ENCODE measurements around the gene LHPP.

Gene LHPP

GRCh38 chr10:124525751-124526600, 64.4 kb downstream of the LHPP start:
- no peak for TF ChIP-seq CTCF (IDR thresholded peaks at IDR 0.05; ENCODE audit: extremely low read depth, insufficient read depth, missing control alignments)
- in situ Hi-C loops (cut with MboI; ENCODE audit: low pct_unique_long_range_greater_than_20kb, low sequenced_read_pairs, unreplicated experiment) = no loop called here
- DNase-seq (ENCODE audit: low spot score) = no peak

GRCh38 chr10:124526621-124527267, 65.1 kb downstream of the LHPP start:
- TF ChIP-seq CTCF (IDR thresholded peaks at IDR 0.05; ENCODE audit: extremely low read depth, insufficient read depth, missing control alignments) = no peak
- no peak for DNase-seq (ENCODE audit: low spot score)
- in situ Hi-C loops (cut with MboI; ENCODE audit: low pct_unique_long_range_greater_than_20kb, low sequenced_read_pairs, unreplicated experiment) = no loop called here

GRCh38 chr10:124527874-124528395, 66.3 kb downstream of the LHPP start:
- DNase-seq (ENCODE audit: low spot score) = no peak
- in situ Hi-C loops (cut with MboI; ENCODE audit: low pct_unique_long_range_greater_than_20kb, low sequenced_read_pairs, unreplicated experiment) = no loop called here
- TF ChIP-seq CTCF (IDR thresholded peaks at IDR 0.05; ENCODE audit: extremely low read depth, insufficient read depth, missing control alignments) = no peak

GRCh38 chr10:124529661-124530214, 68.1 kb downstream of the LHPP start:
- TF ChIP-seq CTCF (IDR thresholded peaks at IDR 0.05; ENCODE audit: extremely low read depth, insufficient read depth, missing control alignments) = no peak
- no peak for DNase-seq (ENCODE audit: low spot score)
- in situ Hi-C loops (cut with MboI; ENCODE audit: low pct_unique_long_range_greater_than_20kb, low sequenced_read_pairs, unreplicated experiment) = loop anchor here (10.0 kb wide), 1 partner anchor 295 kb away; no protein-coding TSS in a partner anchor

GRCh38 chr10:124530215-124530665, 68.6 kb downstream of the LHPP start:
- peak; percentile 94 for DNase-seq (ENCODE audit: low spot score)
- in situ Hi-C loops (cut with MboI; ENCODE audit: low pct_unique_long_range_greater_than_20kb, low sequenced_read_pairs, unreplicated experiment) = loop anchor here (10.0 kb wide), 1 partner anchor 295 kb away; no protein-coding TSS in a partner anchor

More at GRCh38 chr10:124530215-124530665, 68.6 kb downstream of the LHPP start:
- TF ChIP-seq CTCF (IDR thresholded peaks at IDR 0.05; ENCODE audit: extremely low read depth, insufficient read depth, missing control alignments) = peak; percentile 100

Data from GM13977 (cell line).